Activated CD4-positive, alpha-beta T cell treated with anti-CD3 and anti-CD28 coated beads for 24 hours (primary cell): ENCODE measurements around the gene CTAG1A.
"Not testable (repeated sequence)": the region's sequence is repeated elsewhere in the genome, so short reads cannot be mapped to it uniquely, and the experiment has no call there.

Experiments
- DNase-seq, 2 donors: peaks; one replicate each; pipeline ENCODE4 v3.0.0-alpha.2; 2020; ENCODE audit warnings: low read depth in 2 of 2

Gene CTAG1A

GRCh38 chrX:154613586-154613985 is 28.7 kb downstream of the CTAG1A start:
- DNase-seq, result not testable (repeated sequence)

DNA sequence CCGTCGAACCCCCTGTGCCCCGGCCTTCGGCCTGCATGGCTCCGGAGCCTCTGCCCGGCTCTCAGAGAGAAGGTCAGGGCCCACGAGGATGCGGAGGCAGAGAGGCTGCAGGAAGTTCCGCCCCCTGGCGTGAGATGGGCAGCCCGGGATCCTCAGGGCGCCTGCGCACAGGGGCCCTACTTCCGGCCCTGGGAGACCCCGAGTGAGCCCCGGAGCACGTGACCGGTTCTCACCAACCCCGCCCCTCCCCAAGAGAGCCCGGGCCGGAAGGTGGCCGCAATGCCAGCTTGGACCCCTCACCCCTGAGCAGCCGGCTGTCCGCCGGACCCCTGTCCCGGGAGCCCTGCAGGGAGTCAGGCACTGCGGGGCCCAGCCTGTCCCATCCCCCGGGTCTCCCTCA is 34.2 kb downstream of the CTAG1A start, which contains the start of gene CTAG1B:
CTAG1B (minus strand) TSS at position 101 of the 400 bp plus-strand sequence; CDS start at position 37, 64 bp downstream.
- DNase-seq, result not testable (repeated sequence)

- not testable (repeated sequence) for DNase-seq
Measured at GRCh38 chrX:154620767-154621414, 36.0 kb downstream of the CTAG1A start.

DNA sequence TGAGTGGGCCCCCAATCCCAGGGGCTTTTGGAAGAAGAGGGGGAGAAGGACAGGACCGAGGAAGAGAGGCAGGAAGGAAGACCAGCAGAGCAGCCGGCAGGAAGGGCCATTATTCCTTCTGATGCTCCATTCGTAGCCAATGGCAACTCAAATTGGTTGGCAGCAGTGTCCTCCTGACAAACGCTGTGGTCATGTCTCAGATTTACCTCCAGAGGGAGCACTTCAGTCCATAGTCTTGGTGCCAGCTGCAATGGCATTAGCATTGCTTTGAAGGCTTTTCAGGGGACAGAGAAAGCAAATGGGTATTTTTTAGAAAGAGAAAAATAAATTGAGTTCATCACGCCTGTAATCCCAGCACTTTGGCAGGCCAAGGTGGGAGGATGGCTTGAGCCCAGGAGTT is 44.0 kb downstream of the CTAG1A start:
- DNase-seq, result not testable (repeated sequence)

DNA sequence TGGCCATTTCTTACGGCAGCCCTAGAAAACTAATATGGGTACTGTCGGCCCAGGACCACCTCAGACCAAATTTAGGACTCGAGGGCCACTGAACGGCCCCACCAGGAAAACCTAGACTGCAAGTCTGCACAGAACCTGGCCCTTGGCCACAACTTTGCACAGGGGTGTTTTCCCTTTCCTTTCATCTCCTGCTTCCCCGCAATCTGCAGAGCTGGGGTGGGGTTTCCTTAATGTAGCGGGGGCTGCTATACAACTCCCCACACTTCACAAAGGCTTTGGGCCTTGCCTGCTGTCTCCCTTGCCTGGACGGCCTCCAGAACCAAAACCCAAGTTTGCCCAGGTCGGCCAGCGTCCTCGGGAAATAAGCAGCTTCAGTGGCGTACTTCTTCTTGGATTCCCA is 46.0 kb downstream of the CTAG1A start:
- DNase-seq, result not testable (repeated sequence)

- DNase-seq, result not testable (repeated sequence)
Measured at GRCh38 chrX:154633661-154634060, 48.7 kb downstream of the CTAG1A start.
